Endothelial cell of umbilical vein (primary cell): ENCODE data around the gene DAZAP1. TPM values are rescaled to one million over a fixed set of nuclear protein-coding genes. Genes with fewer than 3 reads are reported as not detected.

Experiments used
- BruUV-seq: library from RNA; stranded (reverse); fragments of 400-500 nt; replicated peaks from 2 replicates; lab custom pipeline; 2021; lab: Mats Ljungman, UMichigan
- CTCF ChIA-PET: fragments of 300-600, 350-600 bp; sonication (Branson Sonifier 250); formaldehyde crosslinking; loops from one replicate; lab custom pipeline; 2021; ENCODE audit warnings: antibody characterized with exemption, inconsistent platforms; lab: Charles Lee
- POLR2A ChIA-PET: fragments of 300-600, 350-600 bp; sonication (Branson Sonifier 250); formaldehyde crosslinking; loops from one replicate; lab custom pipeline; 2021; ENCODE audit warnings: antibody characterized with exemption, inconsistent platforms; lab: Charles Lee
- DNase-seq: peaks from one replicate; pipeline ENCODE4 v3.0.0-alpha.2; 2011; ENCODE audit warnings: low read depth, low spot score
- FAIRE-seq: peaks from 2 replicates; lab custom pipeline; 2011; peaks lifted over from hg19 to GRCh38; lab: Jason Lieb, UNC
- H2AFZ ChIP-seq: 2 replicates; pipeline ENCODE4 v1.6.0; 2012; ENCODE audit warnings: low read depth, low read length, control low read depth, inconsistent platforms
- H3K27ac ChIP-seq: 2 replicates; pipeline ENCODE4 v1.5.1; 2011; ENCODE audit warnings: low read depth, mild to moderate bottlenecking, control low read depth, low read length, moderate library complexity; ENCODE audit not compliant: insufficient read depth
- H3K27me3 ChIP-seq, 2 experiments: 2 replicates each; pipeline versions ENCODE4 v1.6.0 to v1.6.1; 2011; ENCODE audit warnings: low read length in 2 of 2, mixed read lengths in 1 of 2; ENCODE audit not compliant: control insufficient read depth in 2 of 2, insufficient read depth in 2 of 2
- H3K36me3 ChIP-seq, 2 experiments: 2 replicates in 1 of 2; 3 replicates in 1 of 2; pipeline ENCODE4 v1.5.1; 2011; ENCODE audit warnings: low read length in 2 of 2, mild to moderate bottlenecking in 1 of 2, moderate library complexity in 1 of 2; ENCODE audit not compliant: control insufficient read depth in 2 of 2, insufficient read depth in 2 of 2; ENCODE audit errors: extremely low read depth in 1 of 2
- H3K4me1 ChIP-seq: 3 replicates; pipeline ENCODE4 v1.5.1; 2011; ENCODE audit warnings: mild to moderate bottlenecking, low read length; ENCODE audit not compliant: control insufficient read depth, insufficient read depth; ENCODE audit errors: extremely low read depth
- H3K4me2 ChIP-seq: 2 replicates; pipeline ENCODE4 v1.6.1; 2011; ENCODE audit warnings: low read length, control low read depth, mixed read lengths; ENCODE audit not compliant: insufficient read depth
- H3K4me3 ChIP-seq, 3 experiments: fragments of 200-600 bp in 1 of 3; sonication (generic), shearing (Covaris generic) in 1 of 3; replicated peaks in 1 of 3; 2 replicates each; pipeline ENCODE4 v1.5.1; 2011 to 2016; ENCODE audit warnings: control low read depth in 3 of 3, low read length in 3 of 3, mild to moderate bottlenecking in 2 of 3, inconsistent platforms in 1 of 3, low read depth in 1 of 3, moderate library complexity in 1 of 3; ENCODE audit not compliant: insufficient read depth in 1 of 3
- H3K79me2 ChIP-seq: 2 replicates; pipeline ENCODE4 v1.6.0; 2012; ENCODE audit warnings: low read length, inconsistent platforms; ENCODE audit not compliant: control insufficient read depth, insufficient read depth
- H3K9ac ChIP-seq: replicated peaks from 2 replicates; pipeline ENCODE3; 2011; ENCODE audit warnings: low read length, control low read depth; ENCODE audit not compliant: insufficient read depth; ENCODE audit errors: extremely low read depth
- H3K9me1 ChIP-seq: replicated peaks from 3 replicates; pipeline ENCODE4 v1.6.0; 2011; ENCODE audit warnings: mild to moderate bottlenecking, low read length; ENCODE audit not compliant: control insufficient read depth, insufficient read depth; ENCODE audit errors: extremely low read depth
- H3K9me3 ChIP-seq: replicated peaks from 2 replicates; pipeline ENCODE4 v1.5.1; 2012; ENCODE audit warnings: low read length, inconsistent platforms; ENCODE audit not compliant: control insufficient read depth, insufficient read depth
- H4K20me1 ChIP-seq: replicated peaks from 2 replicates; pipeline ENCODE3; 2011; ENCODE audit warnings: mild to moderate bottlenecking, low read length; ENCODE audit not compliant: control insufficient read depth, insufficient read depth; ENCODE audit errors: extremely low read depth
- CTCF ChIP-seq, 2 donors: IDR thresholded peaks; 1 replicate in 1 of 2; 2 replicates in 1 of 2; pipeline ENCODE4 v1.5.1; 2011; ENCODE audit warnings: low read length in 2 of 2, mild to moderate bottlenecking in 2 of 2, moderate library complexity in 2 of 2, control low read depth in 1 of 2, inconsistent platforms in 1 of 2, low read depth in 1 of 2; ENCODE audit not compliant: insufficient read depth in 1 of 2; ENCODE audit errors: extremely low read depth in 1 of 2
- EZH2 ChIP-seq: IDR thresholded peaks from 2 replicates; pipeline ENCODE4 v1.6.1; 2012; ENCODE audit warnings: borderline replicate concordance, low read depth, mild to moderate bottlenecking, moderate library complexity, low read length, inconsistent platforms; ENCODE audit not compliant: severe bottlenecking
- FOS ChIP-seq: IDR thresholded peaks from 2 replicates; pipeline ENCODE4 v1.6.1; 2011; ENCODE audit warnings: mild to moderate bottlenecking, low read length, moderate library complexity, borderline replicate concordance; ENCODE audit not compliant: insufficient read depth
- GATA2 ChIP-seq: IDR thresholded peaks from 2 replicates; pipeline ENCODE4 v1.7.0; 2011; ENCODE audit warnings: low read depth, mild to moderate bottlenecking, moderate library complexity, mixed read lengths, low read length; ENCODE audit not compliant: insufficient read length, insufficient read depth
- JUN ChIP-seq: IDR thresholded peaks from 2 replicates; pipeline ENCODE4 v1.6.1; 2011; ENCODE audit warnings: borderline replicate concordance, low read depth; ENCODE audit not compliant: insufficient read length, insufficient read depth
- MAX ChIP-seq: IDR thresholded peaks from 2 replicates; pipeline ENCODE4 v1.6.1; 2011; ENCODE audit not compliant: insufficient read depth, insufficient read length
- MYC ChIP-seq: IDR thresholded peaks from one replicate; pipeline ENCODE4 v1.6.1; 2011; ENCODE audit warnings: mild to moderate bottlenecking, low read depth, low read length
- POLR2A ChIP-seq: IDR thresholded peaks from 2 replicates; pipeline ENCODE4 v1.6.1; 2012; ENCODE audit warnings: low read depth, mild to moderate bottlenecking, control low read depth, low read length
- POLR2AphosphoS5 ChIP-seq: IDR thresholded peaks from 2 replicates; pipeline ENCODE4 v1.6.1; 2012; ENCODE audit warnings: low read depth, mild to moderate bottlenecking, control low read depth, low read length, moderate library complexity; ENCODE audit not compliant: insufficient read depth
- dilution Hi-C: fragments of 300-500 bp; cut with MboI; formaldehyde crosslinking; loops from one replicate; pipeline ENCODE4 v1.15.0; 2019; ENCODE audit warnings: low sequenced_read_pairs; ENCODE audit not compliant: extremely low pct_ligation_motif_present
- intact Hi-C: fragments of 100-400 bp; cut with micrococcal nuclease; formaldehyde crosslinking; loops from one replicate; pipeline ENCODE4 v1.10.0; 2022
- polyA plus RNA-seq, 4 experiments: library from polyadenylated mRNA; depleted of rRNA in 3 of 4; stranded (reverse) in 3 of 4; unstranded in 1 of 4; fragments of >200 nt; gene quantifications; 2 replicates each; pipeline versions ENCODE4 v1.2.1 to v1.2.3, GENCODE V29; 2011 to 2012; ENCODE audit warnings: missing spikeins in 1 of 4
- total RNA-seq: library from RNA; stranded (reverse); gene quantifications from 2 replicates; pipeline ENCODE4 v1.2.3, GENCODE V29; 2021

The DAZAP1 gene
- total and polyA plus RNA-seq, 2 donors (not counting 3 experiments of a cell fraction or from before 2014, with no cell fraction given): 50.1 to 187 TPM

- Histone ChIP-seq H3K9me3 (no peaks in the 10 kb centered on the region), H2AFZ (no peak overlapping the region), H3K27me3 (no peaks in the 10 kb centered on the region), H3K4me1 (no peaks in the 10 kb centered on the region), H3K36me3 (peaks cover 2 to 54% of the 10 kb centered on the region in 2 experiments), H4K20me1 (no peaks in the 10 kb centered on the region), H3K79me2 (no peaks in the 10 kb centered on the region), H3K9me1 (no peaks in the 10 kb centered on the region), H3K27ac (no peak overlapping the region), H3K9ac (no peak overlapping the region), H3K4me3 (no peak overlapping the region), H3K4me2 (no peak overlapping the region)
- dilution Hi-C loops: no loop called here
- TF ChIP-seq POLR2AphosphoS5 (no peak), JUN (no peak), MYC (no peak), CTCF (IDR thresholded peaks at IDR 0.05; ENCODE audit: extremely low read depth in 1 of 2, insufficient read depth in 1 of 2, low read depth in 1 of 2, low read length in 2 of 2) (no peak), POLR2A (no peak), MAX (no peak), GATA2 (no peak), EZH2 (no peak), FOS (no peak)
- ChIA-PET CTCF (no interaction called here), POLR2A (no interaction called here)
- BruUV-seq: no TSS peak
- FAIRE-seq (no peak), DNase-seq (no peak)
- intact Hi-C loops: no loop called here
Measured at GRCh38 chr19:1432507-1432887, 25.1 kb downstream of the DAZAP1 start.
